KMS-11 (cell line): ENCODE measurements around the gene HSD17B3.
A peak's percentile ranks its signal among the peaks of the same experiment; 100 is the strongest.
"Not testable (repeated sequence)": the region's sequence is repeated elsewhere in the genome, so short reads cannot be mapped to it uniquely, and the experiment has no call there.

Experiments used
- H2AFZ ChIP-seq: fragments of 200-600 bp; sonication (generic); 2 replicates; pipeline ENCODE4 v1.6.1; 2016; ENCODE audit warnings: antibody characterized with exemption, mixed run types, low read depth
- H3K27ac ChIP-seq: fragments of 200-600 bp; sonication (generic); 2 replicates; pipeline ENCODE4 v1.6.1; 2016; ENCODE audit warnings: mild to moderate bottlenecking, mixed run types
- H3K27me3 ChIP-seq: fragments of 200-600 bp; sonication (generic); 2 replicates; pipeline ENCODE4 v1.6.1; 2017; ENCODE audit warnings: mild to moderate bottlenecking, low read depth, mixed run types, moderate library complexity; ENCODE audit not compliant: insufficient read depth
- H3K36me3 ChIP-seq: fragments of 200-600 bp; sonication (generic); 2 replicates; pipeline ENCODE4 v1.6.1; 2017; ENCODE audit warnings: mild to moderate bottlenecking, mixed run types; ENCODE audit not compliant: insufficient read depth
- H3K4me1 ChIP-seq: fragments of 200-600 bp; sonication (generic); 2 replicates; pipeline ENCODE4 v1.6.1; 2016; ENCODE audit warnings: mild to moderate bottlenecking, low read depth, mixed run types; ENCODE audit not compliant: poor library complexity, severe bottlenecking
- H3K4me2 ChIP-seq: fragments of 200-600 bp; sonication (generic); 2 replicates; pipeline ENCODE4 v1.7.0; 2016; ENCODE audit warnings: mild to moderate bottlenecking, mixed run types
- H3K4me3 ChIP-seq: fragments of 200-600 bp; sonication (generic); IDR thresholded peaks from 2 replicates; pipeline ENCODE4 v1.6.1; 2017; ENCODE audit warnings: low read depth, low read length, mixed read lengths; ENCODE audit not compliant: insufficient read depth
- H3K79me2 ChIP-seq: fragments of 200-600 bp; sonication (generic); 2 replicates; pipeline ENCODE4 v1.6.1; 2016; ENCODE audit warnings: low read depth, mixed run types; ENCODE audit not compliant: insufficient read depth
- H3K9ac ChIP-seq: fragments of 200-600 bp; sonication (generic); 2 replicates; pipeline ENCODE4 v1.6.1; 2016; ENCODE audit warnings: mild to moderate bottlenecking, mixed run types
- H4K20me1 ChIP-seq: fragments of 200-600 bp; sonication (generic); 2 replicates; pipeline ENCODE4 v1.6.1; 2016; ENCODE audit warnings: mild to moderate bottlenecking, mixed run types; ENCODE audit not compliant: insufficient read depth
- CTCF ChIP-seq: fragments of 200-600 bp; sonication (generic); conservative IDR thresholded peaks from 2 replicates; pipeline ENCODE4 v1.6.1; 2017; ENCODE audit warnings: low read depth, mild to moderate bottlenecking, antibody characterized with exemption, low read length, moderate library complexity, mixed read lengths

Gene HSD17B3

GRCh38 chr9:96241391-96241809, 60.6 kb downstream of the HSD17B3 start:
- Histone ChIP-seq H3K27ac (no peak overlapping the region), H3K9ac (no peak overlapping the region), H3K4me2 (peak overlapping the region; percentile 18; the same call in 1 of the 2 replicates), H3K4me1 (peaks cover 17% of the 10 kb centered on the region), H4K20me1 (no peaks in the 10 kb centered on the region), H3K36me3 (no peaks in the 10 kb centered on the region), H3K27me3 (peaks cover 9% of the 10 kb centered on the region), H2AFZ (no peak overlapping the region), H3K4me3 (no peak overlapping the region), H3K79me2 (no peaks in the 10 kb centered on the region)
- no peak for TF ChIP-seq CTCF

GRCh38 chr9:96236854-96237550, 65.0 kb downstream of the HSD17B3 start:
- no peak overlapping the region for H3K4me3 ChIP-seq
- H3K36me3 ChIP-seq, result no peaks in the 10 kb centered on the region
- no peak overlapping the region for H3K27ac ChIP-seq
- H3K27me3 ChIP-seq, result peaks cover 9% of the 10 kb centered on the region
- no peaks in the 10 kb centered on the region for H3K79me2 ChIP-seq
- H2AFZ ChIP-seq, result no peak overlapping the region
- H3K4me1 ChIP-seq, result peaks cover 15% of the 10 kb centered on the region
- TF ChIP-seq CTCF, result no peak
- no peak overlapping the region for H3K9ac ChIP-seq
- H4K20me1 ChIP-seq, result no peaks in the 10 kb centered on the region
- no peak overlapping the region for H3K4me2 ChIP-seq

- not testable (repeated sequence) for H3K36me3 ChIP-seq, H3K4me2 ChIP-seq, H3K4me1 ChIP-seq, H3K27ac ChIP-seq, H3K79me2 ChIP-seq, H3K27me3 ChIP-seq, H3K4me3 ChIP-seq, H4K20me1 ChIP-seq, H2AFZ ChIP-seq, H3K9ac ChIP-seq
Measured at GRCh38 chr9:96236337-96236736, 65.6 kb downstream of the HSD17B3 start.

- no peaks in the 10 kb centered on the region; the same call in 1 of the 2 replicates for H3K27me3 ChIP-seq
- peak; percentile 94 for TF ChIP-seq CTCF
- no peak overlapping the region for H3K9ac ChIP-seq
- H3K4me1 ChIP-seq, result no peaks in the 10 kb centered on the region
- H3K4me3 ChIP-seq, result no peak overlapping the region
- H3K27ac ChIP-seq, result no peak overlapping the region
- no peaks in the 10 kb centered on the region for H3K36me3 ChIP-seq
- H2AFZ ChIP-seq, result peak overlapping the region; percentile 23; the same call in 1 of the 2 replicates
- no peaks in the 10 kb centered on the region for H3K79me2 ChIP-seq
- H3K4me2 ChIP-seq, result no peak overlapping the region
- no peaks in the 10 kb centered on the region for H4K20me1 ChIP-seq
Measured at GRCh38 chr9:96232539-96233241, 69.3 kb downstream of the HSD17B3 start.

- Histone ChIP-seq H3K4me1 (no peaks in the 10 kb centered on the region), H3K27ac (no peak overlapping the region), H3K9ac (no peak overlapping the region), H3K4me3 (no peak overlapping the region), H3K79me2 (no peaks in the 10 kb centered on the region), H3K27me3 (no peaks in the 10 kb centered on the region; the same call in 1 of the 2 replicates), H3K4me2 (no peak overlapping the region), H4K20me1 (no peaks in the 10 kb centered on the region), H2AFZ (peak overlapping the region; percentile 23; the same call in 1 of the 2 replicates), H3K36me3 (no peaks in the 10 kb centered on the region)
- TF ChIP-seq CTCF, result no peak
Measured at GRCh38 chr9:96232164-96232538, 69.8 kb downstream of the HSD17B3 start.
